ENCODE measurements around the gene MDH2. TPM values are rescaled to one million over a fixed set of nuclear protein-coding genes. Genes with fewer than 3 reads are reported as not detected.

Gene MDH2
- total RNA-seq, 2 experiments from 2014 or later: 66.4 to 68.3 TPM

GRCh38 chr7:76064208-76064970 is 16.5 kb downstream of the MDH2 start:
- Histone ChIP-seq H3K4me1 (ENCODE audit: insufficient read depth, low read length) (no peaks in the 10 kb centered on the region), H3K27me3 (ENCODE audit: control insufficient read depth in 1 of 2, insufficient read depth in 2 of 2, low read length in 2 of 2) (no peaks in the 10 kb centered on the region), H3K27ac (ENCODE audit: low read depth in 1 of 2, low read length in 2 of 2) (no peak overlapping the region), H3K9me3 (ENCODE audit: control insufficient read depth in 1 of 2, insufficient read depth in 1 of 2, low read length in 2 of 2) (no peaks in the 10 kb centered on the region), H3K4me3 (ENCODE audit: low read length) (no peak overlapping the region), H3K36me3 (ENCODE audit: insufficient read depth, low read length) (peaks cover 73% of the 10 kb centered on the region)
- no peak for DNase-seq
- H3K36me3 Mint-ChIP-seq (ENCODE audit: low read depth): peaks cover 73% of the 10 kb centered on the region
- POLR2A ChIA-PET: no interaction called here
- CTCF ChIA-PET: no interaction called here
- ATAC-seq (ENCODE audit: poor library complexity): no peak
- intact Hi-C loops (cut with DNase I, micrococcal nuclease): no loop called here
- H3K4me3 Mint-ChIP-seq: no peak overlapping the region
- no peak for TF ChIP-seq CTCF (IDR thresholded peaks at IDR 0.05)
- H3K9me3 Mint-ChIP-seq: no peaks in the 10 kb centered on the region
- H3K27ac Mint-ChIP-seq: no peak overlapping the region
- no peaks in the 10 kb centered on the region for H3K27me3 Mint-ChIP-seq
- H3K4me1 Mint-ChIP-seq (ENCODE audit: low read depth): no peaks in the 10 kb centered on the region

GRCh38 chr7:76065016-76065612 is 17.2 kb downstream of the MDH2 start:
- Histone ChIP-seq H3K27me3 (ENCODE audit: control insufficient read depth in 1 of 2, insufficient read depth in 2 of 2, low read length in 2 of 2) (no peaks in the 10 kb centered on the region), H3K4me3 (ENCODE audit: low read length) (no peak overlapping the region), H3K27ac (ENCODE audit: low read depth in 1 of 2, low read length in 2 of 2) (no peak overlapping the region), H3K4me1 (ENCODE audit: insufficient read depth, low read length) (no peaks in the 10 kb centered on the region), H3K36me3 (ENCODE audit: insufficient read depth, low read length) (peaks cover 66% of the 10 kb centered on the region), H3K9me3 (ENCODE audit: control insufficient read depth in 1 of 2, insufficient read depth in 1 of 2, low read length in 2 of 2) (no peaks in the 10 kb centered on the region)
- intact Hi-C loops (cut with DNase I, micrococcal nuclease): no loop called here
- DNase-seq (no peak), ATAC-seq (ENCODE audit: poor library complexity) (no peak)
- no peaks in the 10 kb centered on the region for H3K9me3 Mint-ChIP-seq
- no peaks in the 10 kb centered on the region for H3K4me1 Mint-ChIP-seq (ENCODE audit: low read depth)
- no peak for TF ChIP-seq CTCF (IDR thresholded peaks at IDR 0.05)
- H3K4me3 Mint-ChIP-seq: no peak overlapping the region
- H3K27me3 Mint-ChIP-seq: no peaks in the 10 kb centered on the region
- POLR2A ChIA-PET: no interaction called here
- H3K27ac Mint-ChIP-seq: no peak overlapping the region
- CTCF ChIA-PET: no interaction called here
- peaks cover 66% of the 10 kb centered on the region for H3K36me3 Mint-ChIP-seq (ENCODE audit: low read depth)

- Mint-ChIP-seq H3K4me3 (no peak overlapping the region), H3K27ac (no peak overlapping the region), H3K9me3 (no peaks in the 10 kb centered on the region), H3K4me1 (ENCODE audit: low read depth) (no peaks in the 10 kb centered on the region), H3K36me3 (ENCODE audit: low read depth) (peaks cover 52% of the 10 kb centered on the region), H3K27me3 (no peaks in the 10 kb centered on the region)
- Histone ChIP-seq H3K4me1 (ENCODE audit: insufficient read depth, low read length) (no peaks in the 10 kb centered on the region), H3K27ac (ENCODE audit: low read depth in 1 of 2, low read length in 2 of 2) (no peak overlapping the region), H3K27me3 (ENCODE audit: control insufficient read depth in 1 of 2, insufficient read depth in 2 of 2, low read length in 2 of 2) (no peaks in the 10 kb centered on the region), H3K36me3 (ENCODE audit: insufficient read depth, low read length) (peaks cover 48% of the 10 kb centered on the region), H3K9me3 (ENCODE audit: control insufficient read depth in 1 of 2, insufficient read depth in 1 of 2, low read length in 2 of 2) (no peaks in the 10 kb centered on the region), H3K4me3 (ENCODE audit: low read length) (no peak overlapping the region)
- no peak for DNase-seq
- CTCF ChIA-PET: no interaction called here
- POLR2A ChIA-PET: interaction anchor here (0.7 kb wide), 1 partner anchor 19 kb away, joined by 4 read pairs; the partner anchor contains the start of genes MDH2 and STYXL1
- ATAC-seq (ENCODE audit: poor library complexity): no peak
- no peak for TF ChIP-seq CTCF (IDR thresholded peaks at IDR 0.05)
- intact Hi-C loops (cut with DNase I, micrococcal nuclease): no loop called here
Observed at GRCh38 chr7:76066716-76067503, 19.0 kb downstream of the MDH2 start.
